Globus pallidus (tissue), 1 donor: ENCODE data around the gene PPM1J.
"Not testable (repeated sequence)": the region's sequence is repeated elsewhere in the genome, so short reads cannot be mapped to it uniquely, and the experiment has no call there.

ENCODE experiments used
- DNase-seq: peaks from one replicate; pipeline ENCODE4 v3.0.0-alpha.2; 2015; ENCODE audit warnings: low spot score

Gene PPM1J

DNA sequence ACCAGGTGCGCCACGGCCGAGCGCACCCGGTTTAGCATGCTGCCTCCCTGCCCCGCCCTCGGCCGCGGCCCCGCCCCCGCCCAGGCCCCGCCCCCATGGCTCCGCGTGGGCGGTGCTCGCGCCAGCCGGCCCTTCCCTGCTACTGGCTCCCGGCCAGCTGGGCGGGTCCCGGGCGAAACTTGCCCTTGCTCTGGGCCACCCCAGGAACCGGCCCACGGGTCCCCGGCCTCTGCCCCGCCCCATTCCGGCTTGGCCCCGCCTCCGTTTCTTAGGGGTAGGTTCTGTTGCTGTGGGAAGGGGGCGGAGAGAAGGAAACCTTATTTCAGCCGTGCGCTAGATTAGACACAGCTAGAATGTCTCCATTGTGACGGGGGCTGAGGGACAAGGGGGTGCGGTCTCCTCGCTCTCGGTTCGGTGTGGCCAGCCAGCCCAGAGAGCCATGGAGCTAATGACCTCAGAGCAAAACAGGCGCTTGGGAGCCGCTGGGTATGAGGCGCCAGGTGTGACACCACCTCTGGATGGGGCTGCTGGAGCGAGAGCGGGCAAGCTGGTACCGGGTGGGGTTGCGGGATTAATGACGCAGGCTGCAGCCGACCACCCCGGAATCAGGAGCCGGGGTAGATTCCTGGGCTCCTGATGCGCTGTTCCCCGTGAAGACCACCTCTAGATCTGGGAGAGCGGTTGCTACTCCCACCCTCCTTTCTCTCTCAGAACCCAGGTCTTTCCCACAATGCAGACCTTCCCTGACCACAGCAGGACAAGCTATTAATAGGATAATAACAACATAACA, at the start of gene PPM1J:
PPM1J (minus strand) TSS at position 69 of the 790 bp plus-strand sequence; CDS start at position 38, 31 bp downstream.
- peak; percentile 78 for DNase-seq

DNA sequence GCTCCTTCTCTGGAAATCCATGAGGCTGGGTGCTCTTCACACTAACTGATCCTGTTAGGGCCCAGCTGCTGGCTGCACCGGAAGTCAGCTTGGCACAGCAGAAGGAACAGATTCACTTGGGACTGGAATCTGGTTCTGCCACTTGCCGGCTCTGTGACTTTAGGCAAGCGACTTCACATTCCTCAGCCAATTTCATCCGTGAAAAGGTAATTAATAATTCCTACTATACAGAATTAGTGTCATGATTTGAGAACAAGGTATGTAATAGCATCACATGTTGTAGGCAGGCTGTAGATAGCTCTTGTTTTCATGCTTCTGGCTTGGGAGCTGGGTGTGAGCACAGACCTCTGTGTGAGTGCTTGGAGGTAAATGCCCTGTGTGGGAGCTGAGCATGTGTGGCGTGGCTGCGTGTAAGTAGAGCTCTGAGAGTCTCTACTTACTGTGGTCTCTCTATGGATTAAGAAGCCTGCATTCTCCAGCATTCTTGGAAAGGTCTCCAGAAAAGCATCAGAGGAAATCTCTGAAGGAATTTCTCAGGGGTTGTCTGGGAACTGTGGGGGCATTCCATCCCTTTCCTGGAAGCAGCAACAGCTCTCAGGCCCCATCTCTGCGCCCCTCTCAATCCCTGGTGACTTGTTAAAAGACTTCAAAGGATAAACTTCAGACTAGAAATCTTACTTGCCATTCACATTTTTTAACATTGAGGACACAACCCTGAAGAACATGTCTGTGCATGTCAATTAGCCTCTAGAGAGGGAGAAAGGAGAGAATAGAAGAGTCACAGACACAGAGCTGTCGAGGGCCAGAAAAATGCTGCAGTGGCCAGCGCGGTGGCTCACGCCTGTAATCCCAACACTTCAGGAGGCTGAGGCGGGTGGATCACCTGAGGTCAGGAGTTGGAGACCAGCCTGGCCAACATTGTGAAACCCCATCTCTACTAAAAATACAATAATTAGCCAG, 47.7 kb upstream of the PPM1J start:
- DNase-seq, result no peak

- DNase-seq, result no peak
Observed at GRCh38 chr1:112761714-112762480, 46.8 kb upstream of the PPM1J start.

DNA sequence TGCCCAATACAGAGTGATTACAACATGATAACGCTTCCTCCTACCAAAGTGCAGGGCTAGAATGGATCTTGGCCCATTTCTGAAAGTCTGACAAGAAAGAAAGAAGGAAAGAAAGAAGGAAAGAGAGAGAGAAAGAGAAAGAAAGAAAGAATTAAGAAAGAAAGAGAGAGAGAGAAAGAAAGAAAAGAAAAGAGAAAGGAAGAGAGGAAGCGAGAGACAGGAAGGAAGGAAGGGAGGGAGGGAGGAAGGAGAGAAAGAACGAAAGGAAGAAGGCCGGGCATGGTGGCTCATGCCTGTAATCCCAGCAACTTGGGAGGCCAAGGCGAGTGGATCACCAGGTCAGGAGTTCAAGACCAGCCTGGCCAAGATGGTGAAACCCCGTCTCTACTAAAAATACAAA, 44.1 kb upstream of the PPM1J start:
- DNase-seq, result no peak

DNA sequence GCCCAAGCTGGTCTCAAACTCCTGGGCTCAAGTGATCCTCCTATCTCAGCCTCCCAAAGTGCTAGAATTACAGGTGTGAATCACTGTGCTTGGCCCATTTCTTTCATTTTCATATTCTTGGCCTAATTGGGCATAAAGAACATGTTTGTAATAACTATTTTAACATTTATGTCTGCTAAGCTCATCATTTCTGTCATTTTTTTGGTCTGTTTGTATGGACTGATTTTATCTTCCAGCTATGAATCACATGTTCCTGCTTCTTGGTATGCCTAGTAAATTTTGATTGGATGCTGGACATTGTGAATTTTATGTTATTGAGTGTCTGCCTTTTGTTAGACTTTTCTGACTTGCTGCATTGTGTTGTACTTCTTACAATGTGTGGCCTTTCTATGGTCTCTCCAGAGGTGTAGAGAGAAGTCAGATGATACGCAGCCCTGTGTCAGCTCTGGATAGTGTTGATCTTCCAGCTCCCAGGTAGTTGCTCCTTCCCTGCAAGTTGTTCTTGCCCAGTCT, 39.0 kb upstream of the PPM1J start:
- DNase-seq, result no peak

GRCh38 chr1:112748396-112748795, 33.3 kb upstream of the PPM1J start:
- no peak for DNase-seq

DNA sequence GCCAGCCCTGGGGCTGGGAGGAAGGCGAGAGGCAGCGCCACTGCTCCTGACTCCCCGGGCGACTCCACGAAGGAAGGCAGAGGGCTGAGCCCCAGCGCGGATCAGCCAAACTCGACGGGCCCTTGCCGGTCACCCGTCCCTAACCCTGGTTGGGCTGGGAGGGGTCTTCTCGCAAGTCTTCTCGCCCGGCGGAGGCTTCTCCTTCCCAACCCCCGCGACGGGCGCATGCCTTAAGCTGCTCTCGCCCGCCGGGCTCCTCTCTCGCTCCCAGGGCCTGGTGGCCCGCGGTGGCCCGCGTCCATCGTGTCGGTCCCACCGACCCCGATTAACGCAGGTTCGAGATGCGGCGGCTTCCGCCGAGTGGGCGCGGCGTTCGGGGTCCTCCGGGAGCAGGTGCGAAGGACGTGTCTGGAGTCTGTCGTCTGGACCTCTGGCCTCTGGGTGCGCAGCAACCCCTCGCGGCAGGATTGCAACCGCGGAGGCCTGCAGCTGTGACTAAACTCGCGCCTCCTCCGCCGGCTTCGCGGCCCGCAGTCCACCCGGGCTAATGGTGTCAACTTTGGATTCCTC, 29.0 kb upstream of the PPM1J start:
- DNase-seq, result no peak

GRCh38 chr1:112743174-112744008, 28.3 kb upstream of the PPM1J start:
- DNase-seq, result no peak

GRCh38 chr1:112737573-112737972, 22.4 kb upstream of the PPM1J start:
- no peak for DNase-seq

DNA sequence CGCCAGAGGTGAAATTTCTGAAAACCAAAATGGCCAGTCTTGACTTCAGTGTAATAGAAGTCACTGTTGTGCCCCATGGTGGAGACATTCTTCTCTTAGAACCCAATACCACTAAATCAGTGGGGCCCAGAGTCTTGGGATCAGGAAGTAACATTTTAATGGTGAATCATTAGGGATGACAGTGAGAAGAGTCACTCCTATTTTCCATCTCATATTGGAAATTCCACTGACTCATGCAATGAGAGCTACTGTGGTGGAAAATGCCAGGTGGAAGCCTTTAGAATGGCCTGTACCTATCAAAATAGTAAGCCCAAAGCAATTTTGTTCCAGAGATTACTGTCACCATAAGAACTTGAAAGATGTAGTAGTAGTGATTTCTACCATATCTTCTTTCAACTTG, 20.6 kb upstream of the PPM1J start:
- DNase-seq, result no peak

DNA sequence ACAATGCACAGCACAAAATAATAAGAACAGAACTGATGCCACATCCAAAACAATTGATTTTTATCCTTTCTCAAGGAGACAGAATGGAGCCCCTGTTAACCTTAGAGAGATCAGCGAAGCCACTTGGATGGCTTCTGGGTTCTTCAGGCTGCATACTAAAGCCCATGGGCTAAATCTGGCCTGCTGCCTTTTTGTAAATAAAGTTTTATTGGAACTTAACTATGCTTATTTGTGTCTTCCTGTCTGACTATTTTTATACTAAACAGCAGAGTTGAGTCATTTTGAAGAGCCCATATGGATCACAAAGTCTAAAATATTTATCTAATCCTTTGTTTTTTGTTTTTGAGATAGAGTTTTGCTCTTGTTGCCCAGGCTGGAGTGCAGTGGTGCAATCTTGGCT, 16.3 kb upstream of the PPM1J start:
- no peak for DNase-seq

- no peak for DNase-seq
Observed at GRCh38 chr1:112729909-112730308, 14.8 kb upstream of the PPM1J start.

- DNase-seq, result not testable (repeated sequence)
Observed at GRCh38 chr1:112729011-112729410, 13.9 kb upstream of the PPM1J start.

DNA sequence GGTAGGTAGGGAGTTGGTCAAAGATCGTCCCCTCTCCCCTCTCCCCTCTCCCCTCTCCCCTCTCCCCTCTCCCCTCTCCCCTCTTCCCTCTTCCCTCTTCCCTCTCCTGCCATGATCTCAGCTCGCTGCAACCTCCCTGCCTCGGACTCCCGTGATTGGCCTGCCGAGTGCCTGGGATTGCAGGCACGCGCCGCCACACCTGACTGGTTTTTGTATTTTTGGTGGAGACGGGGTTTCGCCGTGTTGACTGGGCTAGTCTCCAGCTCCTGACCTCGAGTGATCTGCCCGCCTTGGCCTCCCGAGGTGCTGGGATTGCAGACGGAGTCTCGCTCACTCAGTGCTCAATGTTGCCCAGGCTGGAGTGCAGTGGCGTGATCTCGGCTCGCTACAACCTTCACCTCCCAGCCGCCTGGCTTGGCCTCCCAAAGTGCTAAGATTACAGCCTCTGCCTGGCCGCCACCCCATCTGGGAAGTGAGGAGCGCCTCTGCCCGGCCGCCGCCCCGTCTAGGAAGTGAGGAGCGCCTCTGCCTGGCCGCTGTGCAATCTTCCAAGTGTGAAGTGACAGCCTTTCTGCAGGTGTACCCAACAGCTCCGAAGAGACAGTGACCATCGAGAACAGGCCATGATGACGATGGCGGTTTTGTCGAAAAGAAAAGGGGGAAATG, 13.3 kb upstream of the PPM1J start:
- not testable (repeated sequence) for DNase-seq

- DNase-seq, result no peak
Observed at GRCh38 chr1:112727716-112728115, 12.6 kb upstream of the PPM1J start.

GRCh38 chr1:112724240-112724639, 9.1 kb upstream of the PPM1J start:
- DNase-seq, result not testable (repeated sequence)

GRCh38 chr1:112723511-112723839, 8.3 kb upstream of the PPM1J start:
- DNase-seq, result no peak

DNA sequence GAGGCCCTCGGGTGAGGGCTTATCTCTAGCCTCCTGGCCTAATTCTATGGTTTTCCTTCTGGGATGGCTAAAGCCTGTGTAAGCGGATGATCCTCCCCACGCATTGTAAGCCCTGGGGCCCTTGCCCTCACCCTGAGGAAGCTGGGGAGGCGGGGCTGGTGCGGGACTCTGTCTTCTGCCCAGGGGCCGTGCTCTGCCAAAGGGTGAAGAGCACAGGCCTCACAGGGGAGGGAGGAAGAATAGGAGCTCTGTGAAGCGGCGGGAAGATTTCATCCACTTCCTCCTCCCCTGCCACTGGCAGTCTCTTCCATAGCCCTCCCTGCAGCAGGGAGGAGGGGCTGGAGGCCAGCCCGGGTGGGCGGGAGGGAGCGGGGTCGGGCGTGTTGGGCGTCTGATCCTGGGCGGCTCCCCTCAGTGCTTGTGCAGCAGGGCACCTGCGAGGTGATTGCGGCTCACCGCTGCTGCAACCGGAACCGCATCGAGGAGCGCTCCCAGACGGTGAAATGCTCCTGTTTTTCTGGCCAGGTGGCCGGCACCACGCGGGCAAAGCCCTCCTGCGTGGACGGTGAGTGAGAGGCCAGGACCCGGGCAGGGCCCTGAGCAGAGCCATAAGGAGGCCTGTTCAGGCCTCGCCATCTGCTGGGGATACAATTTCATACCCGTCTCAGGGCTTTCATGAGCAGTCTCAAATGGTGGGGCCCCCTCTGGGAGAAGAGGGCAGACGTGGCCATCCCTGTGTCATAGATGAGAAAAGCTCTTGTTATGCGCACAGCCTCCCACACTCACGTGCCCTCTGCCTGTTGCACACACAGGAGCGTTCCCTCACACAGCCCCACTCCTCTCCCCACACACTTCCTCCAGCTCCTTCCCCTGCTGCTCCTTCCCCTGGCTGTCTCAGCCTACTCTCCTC, 7.7 kb upstream of the PPM1J start:
- no peak for DNase-seq

- no peak for DNase-seq
Observed at GRCh38 chr1:112721966-112722524, 6.9 kb upstream of the PPM1J start.
